NB4 (cell line): Measurements from ENCODE around the gene EPHA4.

Source experiments
- DNase-seq: peaks from one replicate; pipeline ENCODE4 v3.0.0; 2010; ENCODE audit warnings: low read depth
- H3K4me3 ChIP-seq: one replicate; pipeline ENCODE4 v1.5.1; 2011; ENCODE audit warnings: mild to moderate bottlenecking, low read depth, low read length, moderate library complexity
- CTCF ChIP-seq: IDR thresholded peaks from one replicate; pipeline ENCODE4 v1.5.1; 2012; ENCODE audit warnings: low read depth, low read length
- MAX ChIP-seq: IDR thresholded peaks from 2 replicates; pipeline ENCODE4 v1.6.1; 2011; ENCODE audit warnings: low read depth, low read length
- MYC ChIP-seq: IDR thresholded peaks from 2 replicates; pipeline ENCODE4 v1.6.1; 2011; ENCODE audit warnings: low read depth, low read length
- POLR2A ChIP-seq: IDR thresholded peaks from 2 replicates; pipeline ENCODE4 v1.6.1; 2011; ENCODE audit warnings: mild to moderate bottlenecking; ENCODE audit not compliant: insufficient read length; ENCODE audit errors: extremely low read depth

The EPHA4 gene

GRCh38 chr2:221605751-221606240 lies 33.7 kb upstream of the EPHA4 start:
- no peak overlapping the region for H3K4me3 ChIP-seq
- no peak for TF ChIP-seq MYC
- TF ChIP-seq MAX, result no peak
- TF ChIP-seq CTCF, result no peak
- no peak for TF ChIP-seq POLR2A
- no peak for DNase-seq

GRCh38 chr2:221602938-221603337 lies 30.8 kb upstream of the EPHA4 start:
- TF ChIP-seq CTCF (no peak), MAX (no peak), MYC (no peak)
- no peak overlapping the region for H3K4me3 ChIP-seq

GRCh38 chr2:221601376-221601775 lies 29.3 kb upstream of the EPHA4 start:
- DNase-seq, result no peak
- TF ChIP-seq MAX, result no peak
- TF ChIP-seq POLR2A, result no peak
- no peak for TF ChIP-seq MYC
- no peak for TF ChIP-seq CTCF
- no peak overlapping the region for H3K4me3 ChIP-seq

More at GRCh38 chr2:221602938-221603337, 30.8 kb upstream of the EPHA4 start:
- no peak for DNase-seq

GRCh38 chr2:221600388-221600787 lies 28.3 kb upstream of the EPHA4 start:
- H3K4me3 ChIP-seq, result no peak overlapping the region
- TF ChIP-seq CTCF (no peak), MAX (no peak), MYC (no peak), POLR2A (no peak)
- no peak for DNase-seq

GRCh38 chr2:221596192-221596591 lies 24.1 kb upstream of the EPHA4 start:
- H3K4me3 ChIP-seq, result no peak overlapping the region
- no peak for DNase-seq
- TF ChIP-seq MAX (no peak), POLR2A (no peak), CTCF (no peak), MYC (no peak)
